Hepatocyte (in vitro differentiated cells): Measurements from ENCODE around the gene ZNF701. TPM values are rescaled to one million over a fixed set of nuclear protein-coding genes. Genes with fewer than 3 reads are reported as not detected.
"Not testable (repeated sequence)": the region's sequence is repeated elsewhere in the genome, so short reads cannot be mapped to it uniquely, and the experiment has no call there.

ENCODE experiments used
- DNase-seq: peaks from one replicate; pipeline ENCODE4 v3.0.0-alpha.2; 2016; ENCODE audit warnings: low spot score
- H2AFZ ChIP-seq: fragments of 200-600 bp; sonication (generic); 2 replicates; pipeline ENCODE4 v1.6.0; 2016; ENCODE audit warnings: antibody characterized with exemption, mild to moderate bottlenecking
- H3K27ac ChIP-seq: fragments of 200-600 bp; sonication (generic); 2 replicates; pipeline ENCODE4 v1.5.1; 2016; ENCODE audit warnings: mild to moderate bottlenecking
- H3K27me3 ChIP-seq: fragments of 200-600 bp; sonication (generic); 2 replicates; pipeline ENCODE4 v1.6.1; 2016
- H3K36me3 ChIP-seq: fragments of 200-600 bp; sonication (generic); replicated peaks from 2 replicates; pipeline ENCODE4 v1.5.1; 2016; ENCODE audit warnings: low read depth; ENCODE audit not compliant: insufficient read depth
- H3K4me1 ChIP-seq: fragments of 200-600 bp; sonication (generic); 2 replicates; pipeline ENCODE4 v1.5.1; 2016; ENCODE audit warnings: mild to moderate bottlenecking, moderate library complexity; ENCODE audit not compliant: insufficient read depth
- H3K4me2 ChIP-seq: fragments of 200-600 bp; sonication (generic); 2 replicates; pipeline ENCODE4 v1.6.0; 2016
- H3K4me3 ChIP-seq: fragments of 200-600 bp; sonication (generic); 2 replicates; pipeline ENCODE4 v1.5.1; 2016; ENCODE audit warnings: mild to moderate bottlenecking
- H3K79me2 ChIP-seq: fragments of 200-600 bp; sonication (generic); 2 replicates; pipeline ENCODE4 v1.6.0; 2017; ENCODE audit warnings: mild to moderate bottlenecking
- H3K9me2 ChIP-seq: fragments of 200-600 bp; sonication (generic); replicated peaks from 2 replicates; pipeline ENCODE4 v1.6.0; 2017; ENCODE audit warnings: mild to moderate bottlenecking; ENCODE audit not compliant: insufficient read depth
- H3K9me3 ChIP-seq: fragments of 200-600 bp; sonication (generic); 2 replicates; pipeline ENCODE4 v1.5.1; 2016; ENCODE audit warnings: low read depth, mild to moderate bottlenecking
- H4K20me1 ChIP-seq: fragments of 200-600 bp; sonication (generic); 2 replicates; pipeline ENCODE4 v1.6.0; 2016; ENCODE audit warnings: mild to moderate bottlenecking; ENCODE audit not compliant: insufficient read depth, poor library complexity, severe bottlenecking
- CTCF ChIP-seq: fragments of 200-600 bp; sonication (generic); IDR thresholded peaks from 2 replicates; pipeline ENCODE4 v1.5.1; 2016; ENCODE audit warnings: antibody characterized with exemption, mild to moderate bottlenecking; ENCODE audit not compliant: poor library complexity
- EZH2 ChIP-seq: fragments of 200-600 bp; sonication (generic); IDR thresholded peaks from 2 replicates; pipeline ENCODE4 v1.6.1; 2016; ENCODE audit warnings: antibody characterized with exemption, mild to moderate bottlenecking, borderline replicate concordance
- EZH2phosphoT487 ChIP-seq: fragments of 200-600 bp; sonication (generic); IDR thresholded peaks from one replicate; pipeline ENCODE4 v1.6.1; 2018; ENCODE audit warnings: antibody characterized with exemption, mild to moderate bottlenecking, low read depth, moderate library complexity; ENCODE audit not compliant: unreplicated experiment, severe bottlenecking
- WGBS: methylation state at CpG from one replicate; pipeline ENCODE4 v1.1.6; 2016; ENCODE audit warnings: low lambda C conversion rate; ENCODE audit errors: missing lambda C conversion rate; 5-methylcytosine and 5-hydroxymethylcytosine counted together
- polyA plus RNA-seq: library from polyadenylated mRNA; unstranded; fragments of >200 nt; fragmentation: Nextera tagmentation; extraction: Ambion mirVana; gene quantifications from 2 replicates; pipeline ENCODE4 v1.2.1, GENCODE V29; 2016
- total RNA-seq: library from RNA; depleted of rRNA; stranded (reverse); fragments of >200 nt; gene quantifications from 2 replicates; pipeline ENCODE4 v1.2.3, GENCODE V29; 2014

The ZNF701 gene
- total and polyA plus RNA-seq, 2 experiments from 2014 or later = 9.3 to 15.2 TPM

- Histone ChIP-seq H3K4me3 (no peak overlapping the region), H4K20me1 (no peaks in the 10 kb centered on the region), H3K4me2 (no peak overlapping the region), H3K79me2 (peaks cover 25% of the 10 kb centered on the region), H3K27me3 (no peaks in the 10 kb centered on the region), H3K9me3 (no peaks in the 10 kb centered on the region), H2AFZ (no peak overlapping the region), H3K36me3 (no peaks in the 10 kb centered on the region), H3K4me1 (no peaks in the 10 kb centered on the region), H3K27ac (no peak overlapping the region), H3K9me2 (no peaks in the 10 kb centered on the region)
- DNase-seq = no peak
- TF ChIP-seq CTCF = no peak
- TF ChIP-seq EZH2phosphoT487 = no peak
- TF ChIP-seq EZH2 = no peak
- WGBS = 88% methylated on average over 5 of the region's 5 CpGs
Observed at GRCh38 chr19:52541608-52542007, 28.5 kb upstream of the ZNF701 start.

- DNase-seq, H3K27me3 ChIP-seq, H4K20me1 ChIP-seq, H3K27ac ChIP-seq, H3K36me3 ChIP-seq, H3K4me3 ChIP-seq, H3K9me2 ChIP-seq, H3K9me3 ChIP-seq, H3K4me1 ChIP-seq, H3K4me2 ChIP-seq, H2AFZ ChIP-seq: not testable (repeated sequence)
- 86% methylated on average over 6 of the region's 6 CpGs for WGBS
- H3K79me2 ChIP-seq = peaks cover 17% of the 10 kb centered on the region
Observed at GRCh38 chr19:52542541-52542940, 27.5 kb upstream of the ZNF701 start.

GRCh38 chr19:52542984-52543664, 27.0 kb upstream of the ZNF701 start:
- Histone ChIP-seq H3K9me2 (no peaks in the 10 kb centered on the region), H3K9me3 (no peaks in the 10 kb centered on the region), H3K4me2 (no peak overlapping the region), H3K4me1 (no peaks in the 10 kb centered on the region), H3K27ac (no peak overlapping the region), H3K4me3 (no peak overlapping the region), H4K20me1 (no peaks in the 10 kb centered on the region), H3K36me3 (no peaks in the 10 kb centered on the region), H2AFZ (no peak overlapping the region), H3K27me3 (no peaks in the 10 kb centered on the region), H3K79me2 (peaks cover 17% of the 10 kb centered on the region)
- DNase-seq = no peak
- no peak for TF ChIP-seq EZH2phosphoT487
- TF ChIP-seq CTCF = no peak
- no peak for TF ChIP-seq EZH2
- WGBS = 98% methylated on average over 8 of the region's 8 CpGs

GRCh38 chr19:52554216-52554971, 15.7 kb upstream of the ZNF701 start:
- H2AFZ ChIP-seq = no peak overlapping the region
- no peak for TF ChIP-seq CTCF
- peaks cover 56% of the 10 kb centered on the region for H3K9me3 ChIP-seq
- H3K4me3 ChIP-seq = no peak overlapping the region
- no peak overlapping the region for H3K4me2 ChIP-seq
- H3K27me3 ChIP-seq = no peaks in the 10 kb centered on the region
- no peak overlapping the region for H3K27ac ChIP-seq
- peaks cover 29% of the 10 kb centered on the region for H3K36me3 ChIP-seq
- 97% methylated on average over 15 of the region's 15 CpGs for WGBS
- DNase-seq = no peak
- H3K4me1 ChIP-seq = no peaks in the 10 kb centered on the region
- peaks cover 3% of the 10 kb centered on the region for H3K79me2 ChIP-seq
- no peaks in the 10 kb centered on the region for H3K9me2 ChIP-seq
- H4K20me1 ChIP-seq = no peaks in the 10 kb centered on the region
